GM18520 (cell line): ENCODE results near the gene TRNT1.

ENCODE experiments used
- ATAC-seq: cut with Tn5 transposase; IDR thresholded peaks from one replicate; pipeline ENCODE4 v1.9.1; 2021; ENCODE audit not compliant: unreplicated experiment

Gene TRNT1

DNA sequence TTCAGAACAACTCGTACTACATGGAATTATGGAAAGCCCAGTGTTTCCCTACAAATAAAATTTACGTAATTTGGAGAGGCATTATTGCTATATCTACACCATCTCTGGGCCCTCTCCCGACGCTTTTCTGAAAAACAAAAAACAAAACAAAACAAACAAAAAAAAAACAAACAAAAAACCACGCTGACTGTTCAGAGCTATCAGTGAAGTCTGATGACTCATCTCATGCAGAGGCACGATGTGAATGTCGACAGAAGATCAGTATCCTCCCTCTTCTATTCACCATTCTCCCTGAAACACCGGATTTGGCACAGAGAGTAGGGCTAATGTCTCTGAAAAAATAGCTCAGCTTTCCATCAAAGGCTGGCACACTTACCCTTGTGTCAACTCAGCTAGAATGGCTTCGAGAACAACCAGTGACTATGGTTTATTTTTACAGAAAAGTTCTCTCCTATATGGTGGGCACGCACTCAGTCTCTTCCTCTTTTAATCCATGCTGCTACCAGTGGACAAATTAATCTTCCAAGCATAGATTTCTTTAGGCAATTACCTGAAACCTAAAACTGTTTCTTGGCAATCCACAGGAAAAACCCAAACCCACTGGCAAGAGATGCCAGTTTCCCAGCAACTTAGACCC, 51.2 kb downstream of the TRNT1 start:
- ATAC-seq, result no peak

DNA sequence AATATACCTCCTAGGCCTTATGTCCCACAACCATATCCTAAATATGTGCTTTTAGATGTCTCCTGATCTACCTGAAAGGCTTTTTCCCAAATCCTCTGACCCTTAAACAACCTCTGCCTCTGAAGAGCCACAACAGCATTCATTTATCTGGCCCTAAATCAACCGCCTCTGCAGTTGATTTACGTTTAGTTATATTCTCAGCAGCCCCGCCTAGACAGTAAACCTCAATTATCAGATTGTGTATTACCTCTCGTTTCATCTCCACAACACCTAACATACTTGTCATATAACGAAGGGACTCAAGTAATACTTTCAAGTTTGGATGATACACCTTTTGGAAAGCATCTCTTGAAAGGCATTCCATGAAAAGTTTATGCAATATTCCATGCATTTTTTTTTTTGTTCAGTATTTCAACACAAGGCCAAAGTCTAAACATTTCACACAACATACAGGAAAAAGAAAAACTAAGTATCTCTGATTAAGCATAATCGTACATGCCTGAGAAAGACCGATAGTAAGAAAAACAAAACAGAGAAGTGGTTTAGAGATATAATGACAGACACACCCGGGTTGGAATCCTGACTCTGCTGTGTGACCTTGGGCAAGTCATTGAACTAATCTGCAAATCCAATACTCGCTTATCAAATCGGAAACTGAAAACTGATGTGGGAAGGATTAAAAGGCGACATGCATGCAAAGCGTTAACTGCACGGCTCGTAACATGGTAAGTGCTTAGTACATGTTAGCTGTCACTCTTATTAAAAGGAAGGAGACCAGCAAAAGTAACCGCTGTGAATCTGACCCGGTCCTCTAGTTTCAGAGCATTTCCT, 52.0 kb downstream of the TRNT1 start:
- ATAC-seq, result no peak

DNA sequence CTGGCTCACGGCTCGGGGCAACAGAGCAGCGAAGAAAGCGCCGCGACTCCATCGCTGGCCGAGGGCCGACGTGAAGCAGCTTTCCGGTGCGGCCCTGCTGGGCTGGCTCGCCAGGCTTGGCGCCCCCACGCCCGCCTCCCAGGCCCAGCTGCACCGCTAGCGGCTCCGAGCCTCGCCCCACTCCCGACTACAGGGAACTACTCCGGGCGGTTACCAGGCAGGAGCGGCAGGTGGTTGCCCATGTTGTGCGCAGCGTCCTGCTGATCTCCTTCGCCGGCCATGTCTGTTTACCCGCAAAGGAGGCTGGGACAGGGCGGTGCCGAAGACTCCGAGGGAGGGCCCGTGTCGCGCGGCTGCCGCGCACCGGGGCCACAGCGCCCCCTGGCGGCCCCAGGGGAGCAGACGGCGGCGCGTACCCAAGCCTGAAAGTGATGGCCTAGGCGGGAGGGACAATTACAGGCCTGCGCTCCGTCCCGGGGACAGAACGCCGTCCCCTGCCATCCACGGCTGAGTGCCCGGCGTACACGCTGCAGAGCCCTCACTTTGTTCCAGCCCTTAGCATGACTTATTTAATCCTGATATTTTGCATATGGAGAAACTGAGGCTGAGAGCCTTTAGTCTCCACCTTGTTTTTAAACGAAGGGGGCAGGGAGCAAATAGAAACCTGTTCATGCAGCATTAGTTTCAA, 52.8 kb downstream of the TRNT1 start, which contains the start of gene CRBN:
TSS of gene CRBN (minus strand) at position 285 of the 688 bp plus-strand sequence. CDS start at position 281, 4 bp downstream.
- ATAC-seq, result peak; percentile 98

- ATAC-seq, result no peak
These were observed 53.7 kb downstream of the TRNT1 start for GRCh38 chr3:3180456-3180855.

- no peak for ATAC-seq
These were observed 58.1 kb downstream of the TRNT1 start for GRCh38 chr3:3184876-3185275.

DNA sequence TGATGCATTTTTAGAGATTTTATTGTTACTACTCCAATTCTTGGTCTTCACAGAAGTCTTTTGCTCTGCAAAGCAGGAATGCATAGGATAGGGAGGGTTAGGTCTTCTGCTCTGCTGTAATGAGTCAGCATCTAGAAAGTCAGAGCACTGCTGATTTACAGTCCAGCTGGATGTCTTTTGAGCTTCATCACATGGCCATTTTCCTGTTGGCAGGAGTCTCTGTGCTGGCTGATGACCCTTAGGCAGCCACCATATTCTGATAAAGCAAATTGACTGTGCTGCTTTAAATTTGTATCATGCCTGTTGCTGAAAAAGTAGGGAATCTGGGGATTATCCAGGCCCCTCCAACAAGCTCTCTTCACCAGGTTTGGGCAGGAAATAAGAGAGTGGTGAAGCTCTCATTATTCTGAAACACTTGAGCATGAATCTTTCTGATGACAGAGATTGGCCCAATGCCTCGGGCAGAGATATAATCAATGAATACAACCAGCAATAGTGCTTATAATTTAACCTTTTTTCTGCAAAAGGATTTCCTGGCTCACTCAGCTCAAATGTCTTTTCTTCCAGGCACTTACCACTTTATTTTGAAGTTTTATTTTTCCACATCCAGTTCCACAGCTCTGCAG, 62.5 kb downstream of the TRNT1 start:
- no peak for ATAC-seq

- no peak for ATAC-seq
These were observed 63.2 kb downstream of the TRNT1 start for GRCh38 chr3:3189961-3190360.

DNA sequence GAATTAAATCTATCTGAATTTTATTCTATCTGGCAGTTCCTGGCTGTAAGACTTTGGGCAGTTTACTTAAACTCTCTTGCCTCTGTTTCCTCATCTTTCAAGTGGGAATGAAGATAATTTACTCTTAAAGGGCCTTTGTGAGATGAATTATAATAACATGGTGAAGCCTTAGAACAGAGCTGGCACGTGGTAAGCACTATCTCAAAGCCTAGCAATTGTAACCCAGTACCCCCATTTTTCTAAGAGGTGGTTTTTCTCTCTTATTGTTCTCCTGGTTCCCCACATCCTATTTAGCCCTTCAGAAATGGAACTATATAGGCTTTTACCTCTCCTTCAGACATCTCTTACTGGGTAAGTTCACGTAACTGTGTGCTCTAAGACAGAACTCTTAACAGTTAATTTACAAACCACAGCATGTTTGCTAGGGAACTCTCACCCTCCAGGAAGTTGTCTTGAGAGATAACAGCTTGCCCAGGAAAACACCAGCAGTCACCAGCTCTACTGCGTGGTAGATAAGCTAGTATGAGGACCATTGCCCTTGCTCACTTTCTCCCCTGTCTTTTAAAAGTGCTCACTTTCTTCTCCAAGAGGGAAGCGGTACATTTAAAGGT, 65.0 kb downstream of the TRNT1 start:
- no peak for ATAC-seq

DNA sequence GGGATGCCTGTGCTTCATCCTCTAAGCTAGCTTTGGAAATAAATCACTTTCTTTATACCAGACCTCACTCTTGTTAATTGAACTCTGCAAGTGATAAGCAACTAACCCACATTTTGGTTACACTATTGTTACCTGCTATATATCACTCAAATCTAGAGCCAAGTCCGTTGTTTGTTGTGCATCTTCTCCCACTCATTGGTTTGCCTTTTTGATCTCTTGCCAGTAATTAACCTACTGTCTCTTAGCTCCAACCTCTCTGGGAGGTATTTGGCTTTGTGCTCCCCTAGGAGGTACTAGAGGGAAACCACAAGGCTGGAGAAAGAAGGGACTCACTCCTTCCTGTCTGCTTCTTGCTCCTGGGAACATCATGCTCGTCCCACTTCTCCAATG, 65.5 kb downstream of the TRNT1 start:
- ATAC-seq, result no peak

- ATAC-seq, result no peak
These were observed 68.1 kb downstream of the TRNT1 start for GRCh38 chr3:3194861-3195260.

- no peak for ATAC-seq
These were observed 69.6 kb downstream of the TRNT1 start for GRCh38 chr3:3196148-3196861.
